SK-N-MC (cell line): ENCODE results near the gene TMPRSS12.
"Not testable (repeated sequence)": the region's sequence is repeated elsewhere in the genome, so short reads cannot be mapped to it uniquely, and the experiment has no call there.

Source experiments
- DNase-seq: peaks from one replicate; pipeline ENCODE4 v3.0.0-alpha.2; 2011; ENCODE audit warnings: low read depth, low spot score
- H3K27ac ChIP-seq: fragments of 200-600 bp; sonication (generic); 2 replicates; pipeline ENCODE4 v1.5.1; 2016; ENCODE audit warnings: mixed run types
- H3K36me3 ChIP-seq: fragments of 200-600 bp; sonication (generic); 2 replicates; pipeline ENCODE4 v1.6.1; 2017; ENCODE audit warnings: antibody characterized with exemption, low read length, mixed read lengths; ENCODE audit not compliant: insufficient read depth
- H3K4me3 ChIP-seq: fragments of 200-600 bp; sonication (generic); 2 replicates; pipeline ENCODE4 v1.5.1; 2016
- H3K9ac ChIP-seq: fragments of 200-600 bp; sonication (generic); 2 replicates; pipeline ENCODE4 v1.8.0; 2017; ENCODE audit warnings: mixed run types, mixed read lengths; ENCODE audit not compliant: insufficient read length
- H3K9me3 ChIP-seq: fragments of 200-600 bp; sonication (generic); 2 replicates; pipeline ENCODE4 v1.6.1; 2017; ENCODE audit warnings: low read depth, mild to moderate bottlenecking, antibody characterized with exemption, low read length, moderate library complexity, mixed read lengths
- EZH2 ChIP-seq: fragments of 200-600 bp; sonication (generic); IDR thresholded peaks from one replicate; pipeline ENCODE4 v1.6.1; 2017; ENCODE audit warnings: antibody characterized with exemption
- FOXP2 ChIP-seq: optimal IDR thresholded peaks from 2 replicates; pipeline ENCODE3; 2011; ENCODE audit warnings: mild to moderate bottlenecking, moderate library complexity; ENCODE audit not compliant: insufficient read depth; ENCODE audit errors: extremely low read length, control extremely low read depth
- POLR2AphosphoS5 ChIP-seq: IDR thresholded peaks from 2 replicates; pipeline ENCODE4 v1.6.1; 2012; ENCODE audit warnings: mild to moderate bottlenecking, low read depth, low read length, borderline replicate concordance

The TMPRSS12 gene

DNA sequence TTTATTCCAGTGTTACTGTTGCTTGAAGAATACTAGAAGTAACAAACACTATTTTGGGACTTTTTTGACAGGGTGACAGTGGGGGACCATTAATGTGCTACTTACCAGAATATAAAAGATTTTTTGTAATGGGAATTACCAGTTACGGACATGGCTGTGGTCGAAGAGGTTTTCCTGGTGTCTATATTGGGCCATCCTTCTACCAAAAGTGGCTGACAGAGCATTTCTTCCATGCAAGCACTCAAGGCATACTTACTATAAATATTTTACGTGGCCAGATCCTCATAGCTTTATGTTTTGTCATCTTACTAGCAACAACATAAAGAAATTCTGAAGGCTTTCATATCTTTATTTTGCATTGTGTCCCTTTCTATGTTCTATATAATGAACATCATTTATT, 44.5 kb downstream of the TMPRSS12 start:
- Histone ChIP-seq H3K9ac (no peak overlapping the region), H3K4me3 (no peak overlapping the region), H3K27ac (no peak overlapping the region), H3K36me3 (no peaks in the 10 kb centered on the region), H3K9me3 (no peaks in the 10 kb centered on the region)
- TF ChIP-seq EZH2 = no peak
- no peak for TF ChIP-seq FOXP2
- no peak for TF ChIP-seq POLR2AphosphoS5
- no peak for DNase-seq

DNA sequence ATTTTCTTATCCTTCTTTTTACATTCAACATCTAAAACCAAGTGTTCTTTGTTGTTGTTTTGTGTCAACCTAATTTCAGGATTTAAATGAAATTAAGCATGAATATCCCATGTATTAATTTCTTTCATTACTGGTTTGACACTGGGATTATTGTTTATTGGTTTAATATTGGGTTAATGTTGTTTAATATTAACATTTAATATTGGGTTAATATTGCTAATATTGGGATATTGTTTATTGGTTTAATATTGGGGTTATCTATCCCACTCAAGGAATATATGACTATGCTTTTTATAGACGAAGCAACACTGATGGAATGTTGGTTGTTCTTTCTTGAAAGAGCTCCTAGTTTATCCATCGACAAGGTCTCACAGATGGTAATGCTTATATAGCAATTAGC, 45.9 kb downstream of the TMPRSS12 start:
- DNase-seq = no peak
- no peaks in the 10 kb centered on the region for H3K36me3 ChIP-seq
- no peaks in the 10 kb centered on the region for H3K9me3 ChIP-seq
- no peak overlapping the region for H3K4me3 ChIP-seq
- TF ChIP-seq FOXP2 (no peak), POLR2AphosphoS5 (no peak), EZH2 (no peak)
- no peak overlapping the region for H3K9ac ChIP-seq
- no peak overlapping the region for H3K27ac ChIP-seq

DNA sequence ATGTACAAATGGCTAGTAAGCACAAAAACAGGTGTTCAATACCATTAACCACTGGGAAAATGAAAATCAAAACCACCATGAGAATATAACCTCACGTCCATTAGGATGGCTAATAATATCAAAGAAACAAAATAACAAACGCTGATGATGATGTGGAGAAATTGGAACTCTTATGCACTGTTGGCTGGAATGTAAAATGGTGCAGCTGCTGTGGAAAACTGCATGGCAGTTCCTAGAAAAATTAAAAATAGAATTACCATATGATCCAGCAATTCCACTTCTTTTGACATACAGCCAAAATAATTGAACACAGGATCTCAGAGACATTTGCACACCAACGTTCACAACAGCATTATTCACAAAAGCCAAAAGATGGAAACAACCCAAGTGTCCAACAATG, 51.5 kb downstream of the TMPRSS12 start:
- no peak for DNase-seq
- Histone ChIP-seq H3K4me3 (no peak overlapping the region), H3K9me3 (no peaks in the 10 kb centered on the region), H3K9ac (no peak overlapping the region), H3K27ac (no peak overlapping the region), H3K36me3 (no peaks in the 10 kb centered on the region)
- no peak for TF ChIP-seq FOXP2
- TF ChIP-seq EZH2 = no peak
- no peak for TF ChIP-seq POLR2AphosphoS5

DNA sequence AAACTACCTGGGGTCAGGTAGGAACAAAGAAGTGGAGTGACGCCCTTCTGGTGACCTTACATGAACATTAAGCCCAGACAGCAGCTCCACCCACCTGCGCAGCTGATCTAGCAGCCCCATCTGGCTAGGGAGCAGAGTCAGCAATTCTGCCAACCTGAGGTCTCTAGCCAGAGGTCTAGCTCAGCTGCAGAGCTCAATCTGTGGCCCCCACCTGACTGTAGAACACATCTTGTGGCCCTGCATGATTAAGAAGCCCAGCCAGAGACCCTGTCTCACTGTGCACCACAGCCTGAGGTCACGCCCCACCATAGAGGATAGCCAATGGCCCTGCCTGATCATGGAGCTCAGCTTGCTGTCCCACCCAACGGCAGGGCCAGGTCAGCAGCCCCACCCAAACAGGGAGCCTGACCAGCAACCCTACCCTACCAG, 59.0 kb downstream of the TMPRSS12 start:
- no peak overlapping the region for H3K27ac ChIP-seq
- H3K9ac ChIP-seq = no peak overlapping the region

DNA sequence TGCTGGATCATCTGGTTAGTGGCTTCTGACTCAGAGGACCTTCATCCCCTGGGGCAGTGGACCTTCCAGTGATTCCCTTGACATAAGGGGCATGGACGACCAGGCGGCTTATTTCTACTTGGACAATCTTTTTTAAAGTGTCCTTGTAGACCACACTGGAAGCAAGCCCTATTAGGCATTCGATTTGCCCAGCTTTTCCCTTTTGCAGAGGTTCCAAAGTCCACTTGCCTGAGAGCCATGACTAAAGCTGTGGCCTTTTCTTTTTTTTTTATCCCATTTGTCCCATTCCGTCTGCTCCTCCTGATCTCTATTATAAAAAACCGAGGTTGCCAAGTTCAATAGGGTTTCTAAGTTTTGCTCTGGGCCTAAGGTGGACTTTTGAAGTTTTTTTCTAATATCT, 65.8 kb downstream of the TMPRSS12 start:
- not testable (repeated sequence) for H3K27ac ChIP-seq, DNase-seq, H3K36me3 ChIP-seq, H3K9ac ChIP-seq, H3K9me3 ChIP-seq, H3K4me3 ChIP-seq

More for the DNA sequence above, 59.0 kb downstream of the TMPRSS12 start:
- no peak for TF ChIP-seq EZH2
- no peak for TF ChIP-seq POLR2AphosphoS5
- TF ChIP-seq FOXP2 = no peak
- Histone ChIP-seq H3K4me3 (no peak overlapping the region), H3K36me3 (no peaks in the 10 kb centered on the region), H3K9me3 (no peaks in the 10 kb centered on the region)
- DNase-seq = no peak

DNA sequence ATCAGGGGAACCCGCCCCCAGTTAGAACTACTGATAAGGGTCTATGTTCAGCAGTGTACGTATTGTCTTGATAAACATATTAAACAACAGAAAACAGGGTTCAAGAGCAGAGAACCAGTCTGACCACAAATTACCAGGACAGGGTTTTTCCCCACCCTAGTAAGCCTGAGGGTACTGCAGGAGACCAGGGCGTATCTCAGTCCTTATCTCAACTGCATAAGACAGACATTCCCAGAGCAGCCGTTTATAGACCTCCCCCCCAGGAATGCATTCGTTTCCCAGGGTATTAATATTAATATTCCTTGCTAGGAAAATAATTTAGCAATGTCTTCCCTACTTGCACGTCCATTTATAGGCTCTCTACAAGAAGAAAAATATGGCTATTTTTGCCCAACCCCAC, 69.6 kb downstream of the TMPRSS12 start:
- H3K27ac ChIP-seq, H3K4me3 ChIP-seq, DNase-seq, H3K9me3 ChIP-seq, H3K36me3 ChIP-seq, H3K9ac ChIP-seq: not testable (repeated sequence)

DNA sequence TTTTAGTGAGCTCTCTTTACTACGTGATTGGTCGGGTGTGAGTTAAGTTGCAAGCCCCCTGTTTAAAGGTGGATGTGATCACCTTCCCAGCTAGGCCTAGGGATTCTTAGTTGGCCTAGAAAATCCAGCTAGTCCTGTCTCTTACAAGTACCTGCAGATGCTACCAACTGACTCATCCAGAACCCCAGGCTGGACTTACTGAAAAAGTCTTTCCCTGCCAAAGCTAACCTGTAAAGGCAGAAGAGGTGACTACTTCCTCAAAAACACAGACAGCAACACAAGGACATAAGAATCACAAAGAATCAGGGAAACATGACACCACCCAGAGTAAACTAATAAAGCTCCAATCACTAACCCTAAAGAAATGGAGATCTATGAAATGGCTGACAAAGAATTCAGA, 70.5 kb downstream of the TMPRSS12 start:
- peaks cover 10% of the 10 kb centered on the region; the same call in 1 of the 2 replicates for H3K9me3 ChIP-seq
- no peak overlapping the region for H3K27ac ChIP-seq
- no peak for TF ChIP-seq POLR2AphosphoS5
- no peak for TF ChIP-seq EZH2
- TF ChIP-seq FOXP2 = no peak
- no peaks in the 10 kb centered on the region for H3K36me3 ChIP-seq
- no peak overlapping the region for H3K4me3 ChIP-seq
- no peak for DNase-seq
- H3K9ac ChIP-seq = no peak overlapping the region

DNA sequence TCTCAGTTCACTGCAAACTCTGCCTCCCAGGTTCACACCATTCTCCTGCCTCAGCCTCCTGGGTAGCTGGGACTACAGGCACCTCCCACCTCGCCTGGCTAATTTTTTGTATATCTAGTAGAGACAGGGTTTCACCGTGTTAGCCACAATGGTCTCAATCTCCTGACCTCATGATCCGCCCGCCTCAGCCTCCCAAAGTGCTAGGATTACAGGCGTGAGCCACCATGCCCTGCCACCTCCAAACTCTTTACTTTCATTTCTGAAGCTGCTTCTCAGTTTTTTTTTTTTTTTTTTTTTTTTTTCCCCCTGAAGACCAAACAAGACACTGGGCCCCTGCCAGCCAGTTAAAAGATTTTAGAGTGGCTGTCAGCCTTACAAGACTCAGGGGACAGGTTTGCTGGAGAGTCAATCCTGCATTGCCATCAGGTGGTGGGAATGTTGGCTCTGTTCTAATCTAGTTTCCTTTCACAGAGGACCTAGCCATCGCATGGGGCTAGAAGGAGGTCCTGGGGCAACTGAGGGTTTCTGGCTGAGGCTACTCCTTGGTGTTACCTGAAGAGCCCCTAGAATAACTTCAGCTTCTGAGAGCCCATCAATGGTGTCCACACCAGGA, 72.3 kb downstream of the TMPRSS12 start:
- H3K9ac ChIP-seq = no peak overlapping the region

DNA sequence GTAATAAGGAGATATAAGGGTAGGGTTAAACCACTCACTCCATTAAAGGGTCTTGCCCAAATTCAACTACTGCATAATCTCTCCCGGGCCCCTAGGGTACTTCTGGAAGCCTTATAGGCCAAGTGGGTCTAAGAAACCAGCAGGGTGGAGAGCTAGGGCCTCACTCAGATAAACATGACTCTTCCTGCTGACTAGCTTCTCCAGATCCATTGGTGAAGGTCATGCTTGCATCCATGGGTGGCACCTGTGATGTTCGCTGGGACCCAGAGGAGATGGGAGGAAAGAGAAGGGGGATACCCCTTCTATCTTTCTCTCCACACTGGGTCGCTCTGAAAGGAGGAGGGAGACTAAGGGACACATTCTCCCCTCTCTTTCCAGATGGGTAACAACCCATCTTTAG, 73.6 kb downstream of the TMPRSS12 start:
- Histone ChIP-seq H3K4me3 (no peak overlapping the region), H3K9ac (no peak overlapping the region), H3K36me3 (no peaks in the 10 kb centered on the region), H3K9me3 (peaks cover 10% of the 10 kb centered on the region; the same call in 1 of the 2 replicates), H3K27ac (no peak overlapping the region)
- DNase-seq = no peak
- TF ChIP-seq POLR2AphosphoS5 = no peak
- TF ChIP-seq FOXP2 = no peak
- TF ChIP-seq EZH2 = no peak

More for the DNA sequence above, 72.3 kb downstream of the TMPRSS12 start:
- no peak overlapping the region for H3K27ac ChIP-seq
- H3K4me3 ChIP-seq = no peak overlapping the region
- DNase-seq = no peak
- H3K36me3 ChIP-seq = no peaks in the 10 kb centered on the region
- TF ChIP-seq FOXP2 (no peak), EZH2 (no peak), POLR2AphosphoS5 (no peak)
- H3K9me3 ChIP-seq = peaks cover 10% of the 10 kb centered on the region; the same call in 1 of the 2 replicates
